Measurements from ENCODE around the gene ZNF148. TPM values are rescaled to one million over a fixed set of nuclear protein-coding genes. Genes with fewer than 3 reads are reported as not detected.

The ZNF148 gene
- total RNA-seq, 1 experiment from 2014 or later = 22.1 TPM

DNA sequence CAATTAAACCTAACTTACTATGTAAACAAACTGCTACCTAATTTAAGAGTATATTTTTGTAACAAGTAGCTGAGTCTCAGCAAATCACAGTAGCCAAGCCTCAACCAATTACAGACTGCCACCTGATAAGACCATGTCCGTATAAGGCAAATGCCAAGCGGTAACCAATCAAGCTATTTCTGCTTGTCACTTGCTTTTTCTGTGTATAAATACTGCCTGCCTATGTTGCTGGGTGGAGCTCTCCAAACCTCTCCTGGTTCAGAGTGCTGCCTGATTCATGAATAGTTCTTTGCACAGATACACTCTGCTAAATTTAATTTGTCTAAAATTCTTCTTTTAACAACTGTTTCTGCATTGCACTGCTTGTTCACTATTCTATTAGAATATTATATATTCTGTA, 42.6 kb downstream of the ZNF148 start:
- DNase-seq (ENCODE audit: low spot score) = no peak

DNA sequence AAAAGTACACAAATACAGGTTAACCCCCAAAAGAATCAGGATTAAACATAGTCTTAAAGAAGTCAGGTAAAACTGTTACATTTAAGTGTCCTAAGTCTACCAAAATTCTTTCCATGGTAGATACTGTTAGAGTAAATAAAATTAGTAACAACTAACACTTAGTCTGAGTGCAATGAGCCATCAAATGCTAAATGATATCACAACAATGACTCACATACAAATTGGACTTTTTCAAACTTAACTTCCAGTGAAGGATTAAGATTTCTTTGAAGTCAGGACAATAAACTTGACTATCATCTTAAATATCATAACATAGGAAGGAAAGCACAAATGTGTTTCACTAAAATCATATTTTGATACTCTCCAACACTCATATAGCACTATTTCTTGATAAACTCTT, 43.9 kb downstream of the ZNF148 start:
- DNase-seq (ENCODE audit: low spot score) = no peak

DNA sequence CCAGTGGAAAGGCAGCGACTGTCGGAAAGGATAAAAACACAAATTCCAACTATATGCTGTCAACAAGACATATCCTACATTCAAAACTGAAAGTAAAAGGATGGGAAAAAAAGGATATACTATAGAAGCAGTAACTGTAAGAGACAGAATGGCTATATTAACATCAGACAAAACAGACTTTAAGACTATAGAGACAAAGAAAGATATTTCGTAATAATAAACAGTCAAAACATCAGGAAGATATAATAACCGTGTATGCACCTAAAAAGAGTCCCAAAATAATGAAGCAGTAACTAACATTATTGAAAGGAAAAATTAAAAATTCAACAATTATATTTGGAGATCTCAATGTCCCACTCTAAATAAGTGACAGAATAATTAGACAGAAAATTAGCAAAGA, 48.2 kb downstream of the ZNF148 start:
- DNase-seq (ENCODE audit: low spot score) = no peak

DNA sequence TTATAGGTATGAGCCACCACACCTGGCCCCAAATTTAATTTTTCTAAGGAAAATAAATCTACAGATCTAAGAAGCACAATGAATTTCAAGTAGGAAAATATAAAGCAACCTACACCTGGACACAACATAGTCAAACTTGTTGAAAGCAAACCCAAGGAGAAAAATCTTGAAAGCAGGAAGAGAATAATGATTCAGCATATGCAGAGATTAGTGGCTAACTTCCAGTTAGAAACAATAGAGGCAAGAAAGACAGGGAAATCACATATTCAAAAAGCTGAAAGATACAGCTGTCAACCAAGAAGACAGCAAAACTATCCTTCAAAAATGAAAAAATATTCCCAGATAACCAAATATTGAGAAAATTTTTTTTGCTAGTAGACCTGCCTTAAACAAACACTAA, 49.4 kb downstream of the ZNF148 start:
- no peak for DNase-seq (ENCODE audit: low spot score)

DNA sequence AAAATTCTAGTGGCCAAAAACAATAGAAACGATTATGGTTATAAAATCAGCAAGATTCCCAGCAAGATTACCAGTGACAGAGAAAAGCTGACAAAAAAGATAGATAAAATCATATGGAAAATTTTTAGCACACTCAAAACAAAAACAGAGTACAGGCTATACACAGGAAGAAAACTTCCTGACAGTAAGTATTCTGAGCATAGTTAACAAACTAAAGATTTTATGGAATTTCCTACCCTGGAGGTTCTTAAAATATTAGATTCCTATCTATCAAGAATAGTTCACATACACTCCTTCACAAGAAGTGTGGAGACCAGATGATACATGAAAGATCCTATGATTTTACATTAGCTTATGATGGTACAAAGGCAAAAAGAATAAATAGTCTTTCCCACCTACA, 50.8 kb downstream of the ZNF148 start:
- no peak for DNase-seq (ENCODE audit: low spot score)

DNA sequence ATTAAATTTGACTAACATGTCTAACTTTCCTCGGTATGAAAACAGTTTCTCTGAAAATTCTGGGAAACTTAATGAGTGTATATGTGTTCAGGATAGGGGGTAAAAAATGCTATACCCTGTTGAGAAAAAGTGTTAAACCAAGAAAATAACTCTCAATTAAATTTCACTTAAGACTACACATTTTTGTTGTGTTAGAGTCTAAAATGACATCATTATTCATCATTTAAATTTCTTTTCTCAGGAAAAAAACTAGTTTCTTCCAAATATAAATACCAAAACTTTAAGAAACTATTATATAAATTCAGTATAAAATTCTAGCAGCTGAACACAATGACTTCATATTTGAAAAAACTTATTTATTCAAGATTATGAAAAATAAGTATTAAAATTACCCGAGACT, 52.2 kb downstream of the ZNF148 start:
- DNase-seq (ENCODE audit: low spot score) = no peak

DNA sequence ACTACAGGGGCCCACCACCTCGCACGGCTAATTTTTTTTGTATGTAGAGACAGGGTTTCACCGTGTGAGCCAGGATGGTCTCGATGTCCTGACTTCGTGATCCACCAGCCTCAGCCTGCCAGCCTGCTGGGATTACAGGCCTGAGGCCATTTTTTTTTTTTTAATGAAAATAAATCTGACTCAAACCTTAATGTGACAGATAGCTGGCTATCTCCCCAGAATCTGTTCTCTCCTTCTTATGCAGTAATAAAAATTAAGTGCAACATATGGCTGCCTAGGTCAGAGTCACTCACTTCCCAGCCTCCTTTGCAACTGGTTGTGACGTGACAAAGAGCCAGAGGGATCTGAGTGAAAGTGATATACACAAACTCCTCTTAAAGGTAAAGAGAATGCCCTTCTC, 53.0 kb downstream of the ZNF148 start:
- DNase-seq (ENCODE audit: low spot score) = peak; percentile 27

DNA sequence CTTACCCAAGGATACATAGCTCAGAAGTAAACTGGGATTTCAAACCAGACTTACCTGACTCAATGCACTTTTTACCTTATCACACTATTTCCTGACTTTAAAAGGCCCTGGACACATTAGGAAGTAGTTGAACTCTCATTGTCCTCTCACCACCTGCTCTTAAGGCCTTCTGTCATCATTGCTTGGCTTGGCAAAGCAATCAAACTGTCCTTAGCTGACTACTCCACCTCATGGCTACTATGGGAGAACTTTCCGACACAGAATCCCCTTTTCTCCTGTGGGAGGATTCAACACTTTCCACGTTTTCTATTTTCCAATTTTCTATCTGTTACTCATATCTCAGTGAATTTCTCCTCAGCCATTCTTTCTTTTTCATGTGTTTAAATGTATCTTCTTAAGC, 55.4 kb downstream of the ZNF148 start:
- DNase-seq (ENCODE audit: low spot score) = no peak

DNA sequence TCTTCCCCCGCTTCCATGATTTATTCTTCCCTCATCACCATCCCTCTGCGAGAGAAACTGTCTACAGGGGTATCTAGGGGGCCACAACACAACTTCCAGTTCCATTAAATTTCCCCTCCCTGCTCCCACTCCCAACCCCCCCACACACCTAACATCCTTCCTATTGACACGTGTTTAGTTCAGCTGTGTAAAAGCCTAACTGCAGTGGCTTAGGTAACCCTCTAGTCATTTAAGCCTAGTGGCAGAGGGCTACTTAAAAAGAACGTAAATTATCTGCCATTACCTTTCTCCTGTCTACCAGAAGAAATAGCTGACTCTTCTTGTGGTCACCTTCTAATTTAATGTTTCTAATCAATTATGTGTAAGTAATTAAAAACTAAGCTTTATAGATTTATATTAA, 56.3 kb downstream of the ZNF148 start:
- no peak for DNase-seq (ENCODE audit: low spot score)

DNA sequence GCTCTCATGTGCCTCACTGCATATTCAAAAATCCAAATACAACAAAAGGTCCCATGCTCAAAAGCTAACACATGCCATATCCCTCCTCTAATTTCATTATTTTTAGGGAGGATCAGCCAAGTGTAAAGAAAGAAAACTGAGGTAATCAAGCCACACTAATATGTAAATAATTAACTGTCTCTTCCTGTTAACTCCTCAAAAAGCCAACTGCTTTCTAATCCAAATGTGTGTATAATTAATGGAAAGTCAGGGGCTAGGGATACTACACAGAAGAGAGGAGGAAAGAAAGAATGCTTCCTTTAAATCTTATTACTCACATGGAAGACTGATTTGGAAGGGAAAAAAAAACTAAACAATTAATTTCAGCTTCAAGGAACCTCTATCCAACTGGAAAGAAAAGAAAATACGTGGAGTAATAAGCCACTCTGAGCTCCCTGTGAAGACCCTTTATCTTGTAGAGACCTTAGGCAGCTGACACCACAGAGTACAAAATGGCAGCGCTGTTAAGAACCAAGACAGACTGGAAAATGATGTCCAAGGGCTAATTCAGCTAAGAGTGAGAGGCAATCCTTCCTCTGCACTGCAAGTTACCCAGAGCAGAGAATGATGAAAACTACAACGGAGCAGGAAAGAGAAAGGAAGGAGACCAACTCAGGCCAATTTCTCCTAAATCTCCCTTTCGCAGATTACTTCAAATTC, 56.8 kb downstream of the ZNF148 start:
- no peak for DNase-seq (ENCODE audit: low spot score)

DNA sequence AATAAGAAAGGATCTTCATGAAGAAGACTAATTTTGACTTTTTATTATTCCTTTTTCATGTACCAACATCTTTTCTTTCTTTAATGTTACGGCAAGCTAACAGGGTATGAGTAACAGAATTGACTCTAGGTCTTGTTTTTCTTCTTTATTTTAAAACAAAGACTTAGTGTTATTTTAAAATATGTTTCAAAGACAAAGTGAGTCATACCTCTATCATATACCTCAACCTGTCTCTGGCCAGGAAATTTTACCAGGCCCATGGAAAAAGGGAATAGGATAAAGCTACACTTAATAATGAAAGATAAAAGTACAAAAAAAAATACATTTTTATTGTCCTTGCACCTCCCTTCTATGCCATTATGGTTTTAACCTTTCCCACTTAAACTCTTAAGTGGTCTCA, 57.4 kb downstream of the ZNF148 start:
- no peak for DNase-seq (ENCODE audit: low spot score)

DNA sequence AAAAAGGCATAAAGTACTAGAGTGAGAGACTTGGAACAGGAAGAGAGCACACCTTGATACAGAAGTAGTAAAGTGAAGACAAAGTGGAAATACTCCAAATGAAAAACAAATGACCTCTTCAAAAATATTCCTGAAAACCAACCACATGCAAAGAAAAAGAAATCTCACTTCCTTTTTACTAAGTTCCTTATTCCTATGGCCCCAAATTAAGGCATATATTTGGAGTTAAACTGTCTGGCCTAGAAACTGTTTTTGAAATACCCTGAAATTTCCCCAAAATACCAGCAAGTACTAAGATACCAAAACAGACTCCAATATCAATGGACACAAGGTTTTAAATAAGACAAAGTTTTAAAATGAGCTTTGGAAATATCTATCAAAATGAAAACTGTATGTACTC, 58.2 kb downstream of the ZNF148 start:
- DNase-seq (ENCODE audit: low spot score) = no peak

DNA sequence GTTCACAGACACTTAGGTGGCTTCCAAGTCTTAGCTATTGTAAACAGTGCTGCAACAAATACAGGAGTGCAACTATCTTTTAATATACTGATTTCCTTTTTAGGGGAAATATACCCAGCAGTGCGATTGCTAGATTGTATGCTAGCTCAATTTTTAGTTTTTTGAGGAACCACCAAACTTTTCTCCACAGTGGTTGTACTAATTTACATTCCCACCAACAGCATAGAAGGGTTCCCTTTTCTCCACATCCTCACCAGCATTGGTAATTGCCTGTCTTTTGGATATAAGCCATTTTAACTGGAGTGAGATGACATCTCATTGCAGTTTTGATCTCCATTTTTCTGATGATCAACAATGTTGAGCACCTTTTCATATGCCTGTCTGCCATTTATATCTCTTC, 58.9 kb downstream of the ZNF148 start:
- no peak for DNase-seq (ENCODE audit: low spot score)

DNA sequence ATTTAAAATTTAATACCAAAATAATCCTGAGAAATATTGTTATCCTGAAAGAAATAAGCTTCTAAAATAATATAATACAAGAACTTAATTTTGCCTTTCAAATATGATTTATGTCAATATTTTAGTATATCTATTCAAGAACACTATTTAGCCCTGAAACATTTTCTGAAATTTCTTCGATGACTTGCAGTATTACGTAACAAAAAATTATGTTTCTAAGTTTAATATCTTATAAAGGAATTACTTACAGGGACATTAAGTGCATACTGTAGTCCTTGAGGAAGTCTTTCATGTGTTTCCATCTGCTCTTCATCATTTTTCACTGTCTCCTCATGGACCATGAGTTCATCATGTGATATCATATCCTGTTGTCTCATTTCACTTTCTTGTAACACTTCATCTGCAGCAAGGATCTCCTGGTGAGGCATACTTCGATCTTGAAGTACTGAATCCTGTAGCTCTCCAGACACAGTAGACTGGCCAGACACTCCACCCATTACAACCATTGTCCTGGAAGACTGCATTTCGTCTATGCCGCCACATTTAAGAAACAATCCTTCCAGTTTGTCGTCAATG, 62.0 kb downstream of the ZNF148 start:
- DNase-seq (ENCODE audit: low spot score) = no peak

DNA sequence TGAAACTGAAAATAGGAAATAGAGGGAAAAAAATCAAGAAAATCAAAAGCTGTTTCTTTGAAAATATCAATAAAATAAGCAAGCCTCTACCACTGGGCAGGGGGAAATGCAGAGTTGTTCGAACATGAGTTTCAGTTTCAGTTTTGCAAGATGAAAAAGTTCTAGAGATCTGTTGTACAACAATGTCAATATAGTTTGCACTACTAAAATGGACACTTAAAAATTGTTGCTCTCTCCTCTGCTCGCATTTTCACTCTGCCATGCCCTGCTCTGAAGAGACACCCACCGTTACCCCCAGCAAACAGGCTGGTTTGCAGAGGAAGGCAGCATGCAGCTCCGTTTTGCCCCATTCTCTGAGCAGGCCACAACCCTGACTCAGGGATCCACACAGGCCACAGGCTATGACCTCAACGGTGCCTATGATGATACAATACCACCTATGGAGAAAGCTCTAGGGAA, 64.5 kb downstream of the ZNF148 start:
- no peak for DNase-seq (ENCODE audit: low spot score)

DNA sequence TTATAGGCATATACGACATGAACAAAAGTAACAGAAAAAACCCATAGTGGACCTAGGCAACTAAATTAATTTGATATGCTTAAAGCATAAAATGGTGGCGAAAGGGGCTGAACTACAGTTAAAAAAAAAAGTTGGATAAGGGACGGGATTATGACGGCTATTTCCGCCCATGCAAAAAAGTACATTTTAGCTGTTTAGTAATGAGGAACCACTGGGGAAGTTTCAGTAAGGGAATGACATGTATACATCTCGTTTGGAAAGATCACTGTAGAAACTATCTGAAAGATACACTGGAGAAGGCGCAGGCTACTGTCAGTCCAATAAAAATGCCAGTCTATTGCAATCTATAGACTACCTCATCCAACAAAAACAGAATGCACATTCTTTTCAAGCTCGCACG, 65.6 kb downstream of the ZNF148 start:
- DNase-seq (ENCODE audit: low spot score) = no peak

DNA sequence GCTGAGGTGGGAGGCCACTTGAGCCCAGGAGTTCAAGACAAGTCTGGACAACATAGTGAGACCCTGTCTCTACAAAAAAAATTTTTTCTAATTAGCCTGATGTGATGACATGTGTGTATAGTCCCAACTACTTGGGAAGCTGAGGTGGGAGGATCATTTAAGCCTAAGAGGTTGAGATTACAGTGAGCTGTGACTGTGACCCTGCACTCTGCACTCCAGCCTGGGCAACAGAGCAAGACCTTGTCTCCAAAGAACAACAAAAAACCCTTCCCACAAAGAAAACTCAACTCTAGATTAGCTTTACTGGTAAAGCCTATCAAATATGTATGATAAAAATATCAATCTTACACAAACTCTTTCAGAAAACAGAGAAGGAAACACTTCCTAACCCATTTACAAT, 68.5 kb downstream of the ZNF148 start:
- no peak for DNase-seq (ENCODE audit: low spot score)

DNA sequence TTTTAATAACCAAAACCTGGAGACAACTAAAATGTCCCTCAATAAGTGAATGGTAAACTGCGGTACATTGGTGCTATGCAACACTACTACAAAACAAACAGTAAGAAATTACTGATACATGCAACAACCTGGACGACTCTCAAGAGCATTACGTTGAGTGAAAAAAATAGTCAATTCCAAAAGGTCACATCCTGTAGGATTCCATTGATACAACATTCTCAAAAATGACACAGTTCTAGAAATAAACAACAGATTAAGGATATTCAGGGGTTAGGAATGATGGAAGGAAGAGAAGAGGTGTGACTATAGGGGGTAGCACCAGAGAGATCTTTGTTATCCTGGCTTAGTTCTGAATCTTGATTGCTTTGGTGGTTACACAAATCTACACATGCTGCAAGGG, 72.2 kb downstream of the ZNF148 start:
- no peak for DNase-seq (ENCODE audit: low spot score)

DNA sequence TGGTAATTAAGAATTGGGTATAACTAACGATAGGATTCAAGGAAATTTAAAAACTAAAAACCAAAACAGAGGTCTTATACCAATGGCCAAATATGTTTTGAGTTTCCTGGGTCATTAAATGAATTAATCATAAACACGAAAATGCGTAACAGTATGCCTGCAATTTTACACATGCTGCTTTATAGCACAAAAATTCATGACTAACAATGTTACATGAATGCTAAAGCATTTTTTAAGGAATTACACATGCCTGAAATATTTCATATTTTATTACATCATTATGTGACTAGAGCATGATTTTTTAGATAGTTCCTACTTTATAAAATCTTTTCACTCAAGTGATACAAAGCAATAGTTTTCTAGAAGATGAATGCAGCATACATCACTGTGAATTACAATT, 74.7 kb downstream of the ZNF148 start:
- DNase-seq (ENCODE audit: low spot score) = no peak

DNA sequence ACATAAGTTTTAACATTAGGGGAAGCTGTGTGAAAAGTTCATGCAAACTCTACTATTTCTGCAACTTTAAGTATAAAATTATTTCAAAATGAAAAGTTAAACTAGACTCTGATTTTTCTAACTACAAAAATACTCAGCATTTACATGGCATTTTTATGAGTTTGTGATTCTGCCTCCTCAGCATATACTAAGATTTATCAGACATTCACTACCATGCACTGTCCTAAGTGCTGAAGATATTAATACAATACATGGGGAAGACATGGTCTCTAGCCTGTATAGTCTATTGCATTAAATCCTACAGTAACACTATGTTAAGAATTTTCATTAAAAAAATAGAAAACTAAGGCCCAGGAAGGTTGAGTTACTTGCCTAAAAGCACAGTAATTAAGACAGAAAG, 80.7 kb downstream of the ZNF148 start:
- no peak for DNase-seq (ENCODE audit: low spot score)

DNA sequence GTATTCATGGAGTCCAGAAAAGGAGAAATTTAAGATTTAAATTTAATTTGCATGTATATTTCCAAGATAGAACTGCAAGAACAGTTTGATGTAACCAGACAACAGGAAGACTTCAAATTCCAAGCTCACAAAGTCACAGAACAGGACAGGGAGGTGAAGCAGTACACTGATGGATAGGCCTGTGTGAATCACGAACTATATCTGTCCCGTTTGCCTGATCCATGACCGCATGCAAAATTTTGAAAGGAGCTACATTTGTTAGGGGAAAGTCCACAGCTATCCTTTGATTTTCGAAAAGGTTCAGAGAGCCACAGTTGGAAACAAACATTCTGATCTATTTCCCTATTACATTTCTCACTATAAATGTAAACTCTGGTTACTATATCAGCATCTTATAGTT, 83.1 kb downstream of the ZNF148 start:
- DNase-seq (ENCODE audit: low spot score) = no peak

DNA sequence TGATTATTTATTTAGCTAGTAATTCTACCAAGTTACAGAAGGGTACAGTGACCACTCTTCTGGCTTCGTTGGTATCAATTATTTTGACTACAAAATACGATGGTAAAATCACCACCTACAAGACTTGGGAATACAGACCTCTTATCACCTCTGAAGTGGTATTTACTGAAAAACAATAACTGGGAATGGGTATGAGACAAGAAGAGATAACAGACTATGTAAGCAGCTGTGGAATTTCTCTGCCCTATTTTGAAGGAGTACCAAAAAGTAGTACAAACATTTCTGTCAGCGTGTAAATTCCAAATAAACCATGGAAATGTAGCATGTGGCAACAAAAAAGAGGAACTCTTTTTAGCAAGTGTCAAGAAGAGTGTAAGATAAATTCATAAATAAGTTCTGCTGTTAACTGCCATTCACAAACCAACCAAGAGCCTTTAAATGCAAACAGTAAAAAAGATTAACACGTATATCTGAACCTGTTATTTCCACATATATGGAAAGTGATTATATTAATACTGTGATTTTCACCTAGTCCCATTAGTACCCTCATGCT, 85.6 kb downstream of the ZNF148 start:
- DNase-seq (ENCODE audit: low spot score) = no peak

DNA sequence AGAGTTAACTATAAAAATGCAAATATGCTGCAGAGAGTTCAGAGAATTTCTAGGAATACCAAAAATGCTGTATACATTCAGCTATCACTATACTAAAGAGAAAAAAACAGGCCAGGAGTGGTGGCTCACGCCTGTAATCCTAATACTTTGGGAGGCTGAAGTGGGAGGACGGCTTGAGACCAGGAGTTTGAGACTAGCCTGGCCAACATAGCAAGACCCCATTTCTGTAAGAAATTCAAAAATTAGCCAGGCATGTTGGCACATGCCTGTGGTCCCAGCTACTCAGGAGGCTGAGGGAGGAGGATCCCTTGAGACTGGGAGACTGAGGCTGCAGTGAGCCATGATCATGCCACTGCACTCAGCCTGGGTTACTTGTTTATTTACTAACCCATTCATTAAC, 87.9 kb downstream of the ZNF148 start:
- no peak for DNase-seq (ENCODE audit: low spot score)

DNA sequence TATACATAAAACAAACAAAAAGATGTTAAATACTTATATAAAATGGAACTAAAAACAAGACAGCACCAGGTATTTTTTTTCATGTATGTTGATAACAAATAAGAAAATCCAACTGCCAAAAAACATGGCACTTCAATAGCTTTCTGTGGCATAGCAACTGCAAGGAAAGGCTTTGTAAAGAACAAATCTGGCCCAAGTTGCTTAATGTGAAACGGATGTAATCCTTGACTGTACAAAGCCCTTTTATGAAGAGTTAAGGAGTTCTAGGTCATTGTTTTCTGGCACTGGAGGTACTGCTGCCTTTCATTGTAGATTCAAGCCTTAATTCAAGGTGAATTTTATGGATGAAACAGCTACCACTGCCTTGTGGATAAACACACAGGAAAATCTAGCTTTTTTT, 93.7 kb downstream of the ZNF148 start:
- no peak for DNase-seq (ENCODE audit: low spot score)
